Activated CD8-positive, alpha-beta T cell treated with anti-CD3 and anti-CD28 coated beads for 36 hours (primary cell): ENCODE data around the gene BEX1. TPM values are rescaled to one million over a fixed set of nuclear protein-coding genes. Genes with fewer than 3 reads are reported as not detected.

ENCODE experiments used
- ATAC-seq: fragments of 200-7000 bp; cut with Tn5 transposase; one replicate; pipeline ENCODE4 v1.10.0; 2021; ENCODE audit warnings: mild to moderate bottlenecking, moderate library complexity
- CTCF ChIA-PET: fragments of 350-600 bp; sonication (Branson Sonifier 250); formaldehyde crosslinking; loops from one replicate; lab custom pipeline; 2021; ENCODE audit warnings: antibody characterized with exemption; lab: Charles Lee
- POLR2A ChIA-PET: fragments of 350-600 bp; sonication (Branson Sonifier 250); formaldehyde crosslinking; loops from one replicate; lab custom pipeline; 2021; ENCODE audit warnings: antibody characterized with exemption; lab: Charles Lee
- DNase-seq: peaks from one replicate; pipeline ENCODE4 v3.0.0-alpha.2; 2020
- H3K27ac Mint-ChIP-seq: one replicate; pipeline ENCODE4 v1.8.0; 2021; ENCODE audit warnings: mild to moderate bottlenecking, mixed read lengths
- H3K27me3 Mint-ChIP-seq: one replicate; pipeline ENCODE4 v1.8.0; 2021; ENCODE audit warnings: mixed read lengths
- H3K36me3 Mint-ChIP-seq: one replicate; pipeline ENCODE4 v1.8.0; 2021; ENCODE audit warnings: low read depth, mixed read lengths
- H3K4me1 Mint-ChIP-seq: one replicate; pipeline ENCODE4 v1.8.0; 2021; ENCODE audit warnings: low read depth, mixed read lengths
- H3K4me3 Mint-ChIP-seq: one replicate; pipeline ENCODE4 v1.8.0; 2021; ENCODE audit warnings: mild to moderate bottlenecking, moderate library complexity, mixed read lengths
- H3K9me3 Mint-ChIP-seq: one replicate; pipeline ENCODE4 v1.8.0; 2021; ENCODE audit warnings: mixed read lengths
- CTCF ChIP-seq: fragments of 200-600 bp; IDR thresholded peaks from one replicate; pipeline ENCODE4 v1.8.0; 2022; ENCODE audit warnings: antibody characterized with exemption, mild to moderate bottlenecking
- intact Hi-C: fragments of 100-400 bp; cut with micrococcal nuclease; formaldehyde crosslinking; loops from one replicate; pipeline ENCODE4 v1.10.0; 2022
- total RNA-seq, 2 experiments: library from RNA; stranded (reverse); gene quantifications; one replicate each; pipeline ENCODE4 v1.2.3, GENCODE V29; 2021

BEX1 gene
- total RNA-seq, 2 experiments from 2014 or later = 0.38 to 0.56 TPM

- Mint-ChIP-seq H3K27ac (no peak overlapping the region), H3K9me3 (no peaks in the 10 kb centered on the region), H3K4me3 (no peak overlapping the region), H3K36me3 (no peaks in the 10 kb centered on the region), H3K27me3 (peaks cover 1% of the 10 kb centered on the region), H3K4me1 (no peaks in the 10 kb centered on the region)
- ATAC-seq (no peak), DNase-seq (no peak)
- ChIA-PET POLR2A (no interaction called here), CTCF (no interaction called here)
- intact Hi-C loops = no loop called here
- TF ChIP-seq CTCF = no peak
Measured at GRCh38 chrX:103073467-103073866, 9.5 kb upstream of the BEX1 start.

- H3K36me3 Mint-ChIP-seq = no peaks in the 10 kb centered on the region
- no peak for DNase-seq
- intact Hi-C loops = no loop called here
Measured at GRCh38 chrX:103066606-103067005, 2.6 kb upstream of the BEX1 start.

GRCh38 chrX:103063191-103063845 is 653 bp downstream of the BEX1 start:
- no peaks in the 10 kb centered on the region for H3K9me3 Mint-ChIP-seq
- ChIA-PET CTCF (no interaction called here), POLR2A (no interaction called here)
- intact Hi-C loops = no loop called here
- H3K36me3 Mint-ChIP-seq = no peaks in the 10 kb centered on the region
- DNase-seq (peak; percentile 3), ATAC-seq (no peak)
- H3K27me3 Mint-ChIP-seq = peaks cover 11% of the 10 kb centered on the region
- H3K27ac Mint-ChIP-seq = no peak overlapping the region
- TF ChIP-seq CTCF = no peak
- no peak overlapping the region for H3K4me3 Mint-ChIP-seq
- peaks cover 1% of the 10 kb centered on the region for H3K4me1 Mint-ChIP-seq

More at GRCh38 chrX:103066606-103067005, 2.6 kb upstream of the BEX1 start:
- Mint-ChIP-seq H3K4me1 (peaks cover 1% of the 10 kb centered on the region), H3K27ac (no peak overlapping the region), H3K9me3 (no peaks in the 10 kb centered on the region), H3K27me3 (peaks cover 11% of the 10 kb centered on the region), H3K4me3 (no peak overlapping the region)
- ChIA-PET POLR2A (no interaction called here), CTCF (no interaction called here)
- no peak for TF ChIP-seq CTCF
- no peak for ATAC-seq

- no peak overlapping the region for H3K4me3 Mint-ChIP-seq
- H3K36me3 Mint-ChIP-seq = no peaks in the 10 kb centered on the region
- H3K4me1 Mint-ChIP-seq = peaks cover 1% of the 10 kb centered on the region
- POLR2A ChIA-PET = no interaction called here
- H3K27me3 Mint-ChIP-seq = peaks cover 11% of the 10 kb centered on the region
- intact Hi-C loops = no loop called here
- ATAC-seq (no peak), DNase-seq (no peak)
- CTCF ChIA-PET = no interaction called here
- H3K27ac Mint-ChIP-seq = no peak overlapping the region
- no peaks in the 10 kb centered on the region for H3K9me3 Mint-ChIP-seq
- TF ChIP-seq CTCF = no peak
Measured at GRCh38 chrX:103061486-103061885, 2.5 kb downstream of the BEX1 start.

GRCh38 chrX:103056902-103057301 is 7.1 kb downstream of the BEX1 start:
- no peaks in the 10 kb centered on the region for H3K9me3 Mint-ChIP-seq
- intact Hi-C loops = no loop called here
- ATAC-seq = no peak
- POLR2A ChIA-PET = no interaction called here
- CTCF ChIA-PET = interaction anchor here (1.4 kb wide), 1 partner anchor 120 kb away, joined by 3 read pairs; no protein-coding TSS in a partner anchor
- H3K27ac Mint-ChIP-seq = no peak overlapping the region
- no peaks in the 10 kb centered on the region for H3K27me3 Mint-ChIP-seq
- H3K4me3 Mint-ChIP-seq = no peak overlapping the region
- no peak for TF ChIP-seq CTCF
- DNase-seq = no peak
- H3K4me1 Mint-ChIP-seq = no peaks in the 10 kb centered on the region
- H3K36me3 Mint-ChIP-seq = no peaks in the 10 kb centered on the region
